HUDEP-2 (cell line): ENCODE data around the gene PHLPP2.
"Not testable (repeated sequence)": the region's sequence is repeated elsewhere in the genome, so short reads cannot be mapped to it uniquely, and the experiment has no call there.

Experiments used
- DNase-seq, 76 experiments: peaks; one replicate each; lab custom pipeline; 2025; ENCODE audit not compliant: unreplicated experiment in 76 of 76; lab: John Stamatoyannopoulos, UW

PHLPP2 gene

GRCh38 chr16:71723537-71724319 is 773 bp downstream of the PHLPP2 start:
- peak in 58 of 76 experiments; percentile 8 to 87 (median 54) for DNase-seq

GRCh38 chr16:71722801-71723536 is 1.5 kb downstream of the PHLPP2 start:
- DNase-seq = peak in 42 of 76 experiments; percentile 5 to 70 (median 38)

DNA sequence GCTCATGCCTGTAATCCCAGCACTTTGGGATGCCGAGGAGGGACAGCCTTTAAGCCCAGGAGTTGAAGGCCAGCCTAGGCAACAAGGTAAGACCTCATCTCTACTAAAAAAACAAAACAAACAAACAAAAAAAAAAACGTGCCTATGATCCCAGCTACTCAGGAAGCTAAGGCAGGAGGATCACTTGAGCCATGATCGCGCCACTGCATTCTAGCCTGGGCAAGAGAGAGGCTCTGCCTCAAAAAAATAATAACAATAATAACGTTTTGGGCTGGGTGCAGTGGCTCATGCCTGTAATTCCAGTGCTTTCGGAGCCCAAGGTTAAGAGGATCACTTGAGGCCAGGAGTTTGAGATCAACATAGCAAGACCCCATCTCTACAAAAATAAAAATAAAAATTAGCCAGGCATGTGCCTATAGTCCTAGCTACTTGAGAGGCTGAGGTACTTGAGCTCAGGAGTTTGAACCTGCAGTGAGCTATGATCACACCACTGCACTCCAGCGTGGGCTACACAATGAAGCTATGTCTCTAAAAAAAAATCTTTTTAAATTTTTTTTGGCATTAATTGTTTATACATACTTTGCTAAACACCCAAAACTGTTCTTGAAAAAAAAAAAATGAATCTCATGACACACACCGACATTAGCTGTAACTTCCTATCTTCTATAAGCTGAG is 3.3 kb downstream of the PHLPP2 start:
- no peak for DNase-seq

GRCh38 chr16:71712501-71712900 is 12.0 kb downstream of the PHLPP2 start:
- DNase-seq = no peak

GRCh38 chr16:71711789-71712188 is 12.7 kb downstream of the PHLPP2 start:
- no peak for DNase-seq

GRCh38 chr16:71709229-71709781 is 15.2 kb downstream of the PHLPP2 start:
- DNase-seq = peak in 24 of 76 experiments; percentile 2 to 66 (median 22)

GRCh38 chr16:71708696-71709095 is 15.8 kb downstream of the PHLPP2 start:
- no peak for DNase-seq

DNA sequence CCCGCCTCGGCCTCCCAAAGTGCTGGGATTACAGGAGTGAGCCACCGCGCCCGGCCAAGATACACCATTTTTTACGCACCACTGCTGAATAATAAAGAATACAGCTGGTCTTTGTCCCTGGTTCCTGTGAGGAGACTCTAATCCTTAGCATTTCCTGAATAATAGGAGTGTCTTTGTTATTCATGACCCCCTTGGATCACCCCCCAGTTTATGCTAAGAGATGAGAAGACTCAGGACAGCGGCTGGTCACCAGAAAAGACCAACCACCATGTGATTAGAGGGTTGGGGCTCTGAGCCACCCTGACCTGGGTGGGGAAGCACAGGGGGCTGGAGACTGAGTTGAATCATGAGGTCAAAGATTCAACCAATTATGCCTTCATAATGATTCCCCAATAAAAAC is 17.3 kb downstream of the PHLPP2 start:
- no peak for DNase-seq

DNA sequence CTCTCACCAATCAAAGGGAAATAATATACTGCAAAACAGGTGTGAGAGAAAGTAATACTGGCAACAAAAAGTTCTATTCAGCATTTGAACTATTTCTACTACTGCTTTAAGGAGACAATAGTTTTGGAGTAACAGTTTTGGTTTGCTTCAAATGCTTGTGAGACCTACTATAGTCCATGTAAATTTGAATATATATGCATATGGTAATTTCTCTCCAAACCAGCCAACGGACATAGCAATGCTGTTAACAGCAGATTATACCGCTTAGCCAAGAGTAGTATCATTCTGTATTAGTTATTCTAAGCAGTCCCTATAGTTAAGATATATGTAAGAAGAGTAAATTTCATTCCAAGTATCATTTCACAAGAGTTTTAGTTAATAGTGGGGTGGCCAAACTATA is 18.5 kb downstream of the PHLPP2 start:
- DNase-seq = no peak

GRCh38 chr16:71703333-71703732 is 21.2 kb downstream of the PHLPP2 start:
- no peak for DNase-seq

- no peak for DNase-seq
Measured at GRCh38 chr16:71700831-71701230, 23.7 kb downstream of the PHLPP2 start.

- no peak for DNase-seq
Measured at GRCh38 chr16:71698491-71698890, 26.0 kb downstream of the PHLPP2 start.

GRCh38 chr16:71693164-71693563 is 31.3 kb downstream of the PHLPP2 start:
- DNase-seq = no peak

- no peak for DNase-seq
Measured at GRCh38 chr16:71689901-71690300, 34.6 kb downstream of the PHLPP2 start.

DNA sequence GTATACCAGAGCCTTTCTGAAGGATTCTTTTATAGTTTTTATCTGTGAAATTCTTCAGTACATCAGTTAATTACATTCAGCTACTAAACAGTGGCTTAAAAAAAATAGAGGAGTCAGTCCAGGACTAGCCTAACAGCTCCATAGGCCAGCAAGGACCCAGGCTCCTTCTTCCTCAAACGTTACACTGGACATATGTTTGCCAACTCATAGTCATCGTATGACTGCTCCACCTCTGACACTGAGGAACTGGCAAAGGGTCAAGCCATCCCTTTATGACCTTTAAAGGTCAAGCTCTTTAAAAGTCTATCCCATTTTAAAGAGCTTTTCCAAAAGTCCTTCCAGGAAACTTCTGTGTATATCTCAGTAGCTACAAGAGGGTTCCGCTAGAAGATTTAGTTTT is 36.6 kb downstream of the PHLPP2 start:
- DNase-seq = no peak

DNA sequence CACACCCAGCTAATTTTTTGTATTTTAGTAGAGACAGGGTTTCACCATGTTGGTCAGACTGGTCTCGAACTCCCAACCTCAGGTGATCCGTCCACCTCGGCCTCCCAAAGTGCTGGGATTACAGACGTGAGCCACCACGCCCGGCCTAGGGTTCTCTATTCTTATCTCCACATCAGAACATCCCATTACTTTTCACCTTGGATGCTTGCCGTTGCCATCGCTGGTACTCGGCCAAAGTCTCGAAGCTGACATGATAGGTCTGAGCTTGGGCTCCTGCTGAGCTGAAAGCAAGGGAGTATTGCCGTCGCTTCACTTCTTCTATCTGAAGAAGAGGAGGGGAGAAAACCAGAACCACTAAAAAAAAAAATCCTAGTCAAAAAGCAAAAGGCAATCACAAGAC is 40.2 kb downstream of the PHLPP2 start:
- DNase-seq = not testable (repeated sequence)

DNA sequence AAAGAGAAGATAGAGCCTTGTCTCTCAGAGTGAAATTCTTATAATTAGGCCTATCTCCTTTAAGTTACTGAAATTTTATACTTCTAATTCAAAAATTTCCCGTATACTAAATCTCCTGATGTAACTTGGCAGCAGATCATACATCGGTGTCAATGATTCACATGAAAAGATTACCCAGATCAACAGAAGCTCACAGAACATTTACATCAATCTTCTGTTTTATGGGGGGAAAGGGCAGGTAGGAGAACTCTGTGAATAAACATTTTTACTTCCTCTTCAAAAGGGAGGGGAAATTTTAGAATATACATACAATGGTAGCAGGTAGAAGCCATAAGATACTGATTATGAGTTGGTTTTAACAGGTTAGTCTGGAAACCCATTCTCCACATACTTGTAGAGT is 43.1 kb downstream of the PHLPP2 start:
- DNase-seq = no peak

GRCh38 chr16:71676236-71676635 is 48.3 kb downstream of the PHLPP2 start:
- no peak for DNase-seq

GRCh38 chr16:71675380-71675779 is 49.1 kb downstream of the PHLPP2 start:
- DNase-seq = no peak

- DNase-seq = no peak
Measured at GRCh38 chr16:71674229-71674628, 50.3 kb downstream of the PHLPP2 start.

DNA sequence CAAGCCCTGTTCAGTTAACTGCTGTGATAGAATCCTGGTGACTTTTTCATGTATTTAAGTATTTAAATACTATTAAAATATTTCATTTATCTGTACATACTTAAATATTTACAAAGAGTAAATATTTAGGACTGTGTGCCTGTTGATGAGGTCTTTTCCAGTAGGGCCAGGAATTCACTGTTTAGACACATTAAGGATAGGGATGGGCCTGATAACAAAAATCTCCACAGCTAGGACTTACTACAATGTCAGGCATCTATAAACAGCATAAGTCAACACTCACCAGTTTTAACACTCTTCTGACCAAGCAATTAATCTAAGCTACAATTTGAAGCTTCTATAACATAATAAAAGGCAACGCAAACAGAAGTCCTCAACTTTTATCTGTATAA is 50.9 kb downstream of the PHLPP2 start:
- DNase-seq = no peak
